Inferior parietal cortex (tissue), 1 donor: ENCODE measurements around the gene KLF11.
"Not testable (repeated sequence)": the region's sequence is repeated elsewhere in the genome, so short reads cannot be mapped to it uniquely, and the experiment has no call there.

Experiments
- DNase-seq: peaks from one replicate; pipeline ENCODE4 v3.0.0-alpha.2; 2016; ENCODE audit errors: extremely low spot score

KLF11 gene

GRCh38 chr2:10084223-10084865 is 41.0 kb downstream of the KLF11 start:
- DNase-seq: no peak

- DNase-seq: no peak
These were observed 41.8 kb downstream of the KLF11 start for GRCh38 chr2:10085043-10085667.

- DNase-seq: no peak
These were observed 42.3 kb downstream of the KLF11 start for GRCh38 chr2:10085668-10086059.

- no peak for DNase-seq
These were observed 43.6 kb downstream of the KLF11 start for GRCh38 chr2:10086950-10087349.

- DNase-seq: no peak
These were observed 44.0 kb downstream of the KLF11 start for GRCh38 chr2:10087360-10087759.

- DNase-seq: no peak
These were observed 46.3 kb downstream of the KLF11 start for GRCh38 chr2:10089565-10090190.

GRCh38 chr2:10091182-10091888 is 48.0 kb downstream of the KLF11 start:
- DNase-seq: no peak

GRCh38 chr2:10091889-10092244 is 48.5 kb downstream of the KLF11 start:
- DNase-seq: not testable (repeated sequence)

GRCh38 chr2:10094271-10094814 is 51.0 kb downstream of the KLF11 start:
- DNase-seq: no peak

- DNase-seq: no peak
These were observed 51.8 kb downstream of the KLF11 start for GRCh38 chr2:10095175-10095574.

- no peak for DNase-seq
These were observed 53.3 kb downstream of the KLF11 start for GRCh38 chr2:10096641-10097040.

- peak; percentile 53 for DNase-seq
These were observed 54.2 kb downstream of the KLF11 start for GRCh38 chr2:10097352-10098148.

GRCh38 chr2:10101491-10101890 is 58.1 kb downstream of the KLF11 start:
- DNase-seq: no peak

GRCh38 chr2:10103179-10103578 is 59.8 kb downstream of the KLF11 start:
- no peak for DNase-seq
